Left ventricle myocardium inferior (tissue), 1 donor: ENCODE measurements around the gene PLK5. TPM values are rescaled to one million over a fixed set of nuclear protein-coding genes. Genes with fewer than 3 reads are reported as not detected.

Experiments used
- DNase-seq: peaks from one replicate; pipeline ENCODE4 v3.0.0-alpha.2; 2020
- H3K27ac ChIP-seq: fragments of 200-600 bp; replicated peaks from 2 replicates; pipeline ENCODE4 v1.8.0; 2021
- H3K27me3 ChIP-seq: fragments of 200-600 bp; 2 replicates; pipeline ENCODE4 v1.8.0; 2021; ENCODE audit warnings: low read depth
- H3K36me3 ChIP-seq: fragments of 200-600 bp; 2 replicates; pipeline ENCODE4 v1.8.0; 2021
- H3K4me1 ChIP-seq: fragments of 200-600 bp; 2 replicates; pipeline ENCODE4 v1.8.0; 2021
- H3K4me3 ChIP-seq: fragments of 200-600 bp; 2 replicates; pipeline ENCODE4 v1.8.0; 2021; ENCODE audit warnings: mild to moderate bottlenecking, moderate library complexity
- H3K9me3 ChIP-seq: fragments of 200-600 bp; replicated peaks from 2 replicates; pipeline ENCODE4 v1.8.0; 2021
- intact Hi-C: fragments of 100-400 bp; cut with micrococcal nuclease; formaldehyde crosslinking; loops from one replicate; pipeline ENCODE4 v1.11.0; 2022
- total RNA-seq: library from RNA; stranded (reverse); fragmentation: NEBNext Ultra II Directional; extraction: Animal tissue kit (Norgen Biotek cat#: 25700); gene quantifications from one replicate; pipeline ENCODE4 v1.2.1, GENCODE V29; 2021
- TF ChIP-seq, protein P1 (sequence below): fragments of 200-600 bp; IDR thresholded peaks from 2 replicates; pipeline ENCODE4 v1.8.0; 2021; ENCODE audit warnings: antibody characterized with exemption, mild to moderate bottlenecking, borderline replicate concordance
- donor health status: DM: no; HTN: yes; CAD: no; lungs with severe emphysema.

PLK5 gene
- total RNA-seq, 1 donor from 2014 or later, result not detected

DNA sequence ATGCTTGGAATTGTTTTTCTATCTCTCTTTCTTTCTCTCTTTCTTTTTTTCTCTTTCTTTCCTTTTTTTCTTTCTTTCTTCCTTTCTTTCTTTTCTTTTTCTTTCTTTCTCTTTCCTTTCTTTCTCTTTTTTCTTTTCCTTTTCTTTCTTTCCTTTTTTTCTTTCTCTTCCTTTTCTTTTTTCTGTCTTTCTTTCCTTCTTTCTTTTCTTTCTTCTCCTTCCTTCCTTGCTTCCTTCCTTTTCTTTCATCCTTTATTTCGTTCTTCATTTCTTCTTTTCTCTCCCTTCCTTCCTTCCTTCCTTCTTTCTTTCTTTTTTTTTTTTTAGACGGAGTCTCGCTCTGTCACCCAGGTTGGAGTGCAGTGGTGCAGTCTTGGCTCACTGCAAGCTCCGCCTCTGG lies 46.1 kb downstream of the PLK5 start:
- Histone ChIP-seq H3K4me1 (peaks cover 25% of the 10 kb centered on the region), H3K9me3 (no peaks in the 10 kb centered on the region), H3K36me3 (no peaks in the 10 kb centered on the region), H3K4me3 (no peak overlapping the region), H3K27me3 (no peaks in the 10 kb centered on the region), H3K27ac (no peak overlapping the region)
- intact Hi-C loops, result no loop called here
- no peak for DNase-seq
- TF ChIP-seq, protein P1, sequence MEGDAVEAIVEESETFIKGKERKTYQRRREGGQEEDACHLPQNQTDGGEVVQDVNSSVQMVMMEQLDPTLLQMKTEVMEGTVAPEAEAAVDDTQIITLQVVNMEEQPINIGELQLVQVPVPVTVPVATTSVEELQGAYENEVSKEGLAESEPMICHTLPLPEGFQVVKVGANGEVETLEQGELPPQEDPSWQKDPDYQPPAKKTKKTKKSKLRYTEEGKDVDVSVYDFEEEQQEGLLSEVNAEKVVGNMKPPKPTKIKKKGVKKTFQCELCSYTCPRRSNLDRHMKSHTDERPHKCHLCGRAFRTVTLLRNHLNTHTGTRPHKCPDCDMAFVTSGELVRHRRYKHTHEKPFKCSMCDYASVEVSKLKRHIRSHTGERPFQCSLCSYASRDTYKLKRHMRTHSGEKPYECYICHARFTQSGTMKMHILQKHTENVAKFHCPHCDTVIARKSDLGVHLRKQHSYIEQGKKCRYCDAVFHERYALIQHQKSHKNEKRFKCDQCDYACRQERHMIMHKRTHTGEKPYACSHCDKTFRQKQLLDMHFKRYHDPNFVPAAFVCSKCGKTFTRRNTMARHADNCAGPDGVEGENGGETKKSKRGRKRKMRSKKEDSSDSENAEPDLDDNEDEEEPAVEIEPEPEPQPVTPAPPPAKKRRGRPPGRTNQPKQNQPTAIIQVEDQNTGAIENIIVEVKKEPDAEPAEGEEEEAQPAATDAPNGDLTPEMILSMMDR, result no peak

DNA sequence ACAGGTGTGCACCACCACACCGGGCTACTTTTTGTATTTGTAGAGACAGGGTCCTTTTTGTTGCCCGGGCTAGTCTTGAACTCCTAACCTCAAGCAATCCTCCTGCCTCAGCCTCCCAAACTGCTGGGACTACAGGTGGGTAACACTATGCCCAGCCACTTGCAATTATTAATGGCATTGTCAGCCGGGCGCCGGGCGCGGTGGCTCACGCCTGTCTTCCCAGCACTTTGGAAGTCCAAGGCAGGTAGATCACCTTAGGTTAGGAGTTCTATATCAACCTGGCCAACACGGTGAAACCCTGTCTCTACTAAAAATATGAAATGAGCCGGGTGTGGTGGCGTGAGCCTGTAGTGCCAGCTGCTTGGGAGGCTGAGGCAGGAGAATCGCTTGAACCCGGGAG lies 47.0 kb downstream of the PLK5 start:
- H3K27ac ChIP-seq, result no peak overlapping the region
- H3K9me3 ChIP-seq, result no peaks in the 10 kb centered on the region
- H3K4me3 ChIP-seq, result no peak overlapping the region
- peaks cover 20% of the 10 kb centered on the region for H3K4me1 ChIP-seq
- H3K27me3 ChIP-seq, result no peaks in the 10 kb centered on the region
- intact Hi-C loops, result no loop called here
- no peaks in the 10 kb centered on the region for H3K36me3 ChIP-seq
- no peak for DNase-seq
- TF ChIP-seq, protein P1, result no peak

DNA sequence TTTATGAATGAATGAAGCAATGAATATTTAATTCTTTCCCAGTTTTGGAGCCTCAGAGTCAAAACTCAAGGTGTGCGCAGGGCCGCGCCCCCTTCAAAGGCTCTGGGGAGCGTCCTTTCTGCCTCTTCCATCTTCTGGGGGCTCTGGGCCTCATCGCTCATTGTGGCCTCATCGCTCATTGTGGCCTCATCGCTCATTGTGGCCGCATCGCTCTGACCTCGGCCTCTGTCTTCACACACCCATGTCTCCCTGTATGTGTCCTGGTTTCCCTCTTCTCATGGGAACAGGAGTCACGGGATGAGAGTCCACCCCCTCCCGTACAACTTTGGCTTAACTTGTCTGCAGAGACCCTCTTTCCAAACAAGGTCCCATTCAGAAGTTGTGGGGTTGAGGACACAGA lies 47.5 kb downstream of the PLK5 start:
- H3K4me3 ChIP-seq, result no peak overlapping the region
- H3K27me3 ChIP-seq, result no peaks in the 10 kb centered on the region
- no peak for DNase-seq
- intact Hi-C loops, result no loop called here
- TF ChIP-seq, protein P1, result no peak
- no peaks in the 10 kb centered on the region for H3K9me3 ChIP-seq
- no peaks in the 10 kb centered on the region for H3K36me3 ChIP-seq
- H3K4me1 ChIP-seq, result peaks cover 15% of the 10 kb centered on the region
- H3K27ac ChIP-seq, result no peak overlapping the region

DNA sequence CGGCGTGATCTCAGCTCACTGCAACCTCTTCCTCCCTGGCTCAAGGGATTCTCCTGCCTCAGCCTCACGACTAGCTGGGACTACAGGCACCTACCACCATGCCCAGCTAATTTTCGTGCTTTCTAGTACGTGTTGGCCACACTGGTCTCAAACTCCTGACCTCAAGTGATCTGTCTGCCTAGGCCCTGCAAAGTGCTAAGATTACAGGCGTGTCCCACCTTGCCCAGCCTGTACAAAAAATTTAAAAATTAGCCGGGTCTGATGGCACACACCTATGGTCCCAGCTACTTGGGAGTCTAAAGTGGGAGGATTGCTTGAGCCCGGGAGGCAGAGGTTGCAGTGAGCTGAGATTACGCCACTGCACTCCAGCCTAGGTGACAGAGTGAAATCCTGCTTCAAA lies 48.9 kb downstream of the PLK5 start:
- TF ChIP-seq, protein P1, result no peak
- no peaks in the 10 kb centered on the region for H3K27me3 ChIP-seq
- peaks cover 15% of the 10 kb centered on the region for H3K4me1 ChIP-seq
- intact Hi-C loops, result no loop called here
- DNase-seq, result no peak
- peaks cover 12% of the 10 kb centered on the region for H3K36me3 ChIP-seq
- no peak overlapping the region for H3K27ac ChIP-seq
- no peaks in the 10 kb centered on the region for H3K9me3 ChIP-seq
- no peak overlapping the region for H3K4me3 ChIP-seq

DNA sequence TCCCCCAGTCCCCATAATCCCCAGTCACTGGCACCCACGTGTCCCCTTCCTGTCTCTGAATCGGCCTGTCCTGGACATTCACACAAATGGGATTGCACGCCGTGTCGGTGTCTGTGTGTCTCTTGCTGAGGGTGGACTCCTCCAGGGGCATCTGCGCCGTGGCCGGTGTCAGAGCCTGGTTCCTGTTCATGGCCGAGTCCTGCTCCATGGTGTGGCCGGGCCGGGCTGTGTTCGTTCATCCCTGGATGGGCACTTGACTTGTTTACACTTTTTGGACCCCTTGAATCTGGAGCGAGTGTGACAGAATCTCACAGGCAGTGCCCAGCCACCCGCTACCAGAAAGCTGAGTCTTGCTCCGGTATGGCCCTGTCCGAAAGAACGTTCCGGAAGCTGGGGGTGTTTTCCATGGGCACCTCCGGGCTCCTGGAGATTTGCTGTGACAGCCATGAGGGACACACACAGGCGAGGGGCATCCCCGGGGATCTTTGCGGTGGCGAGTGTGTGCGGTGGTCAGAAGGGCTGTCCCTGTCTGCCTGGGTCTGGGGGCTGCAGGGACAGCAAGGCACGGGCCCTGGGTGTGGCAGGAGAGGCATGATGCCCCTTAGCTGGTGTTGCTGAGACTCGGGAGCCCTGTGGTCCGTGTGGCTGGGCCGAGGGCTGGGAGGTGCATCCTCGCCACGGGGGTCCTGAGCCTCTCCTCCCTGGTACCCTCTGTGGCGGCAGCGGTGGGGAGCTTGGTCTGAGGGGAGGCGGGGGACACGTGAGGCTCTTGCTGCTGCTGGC lies 50.7 kb downstream of the PLK5 start:
- Histone ChIP-seq H3K4me3 (no peak overlapping the region), H3K36me3 (peaks cover 28% of the 10 kb centered on the region), H3K9me3 (no peaks in the 10 kb centered on the region), H3K27me3 (no peaks in the 10 kb centered on the region), H3K4me1 (peaks cover 14% of the 10 kb centered on the region), H3K27ac (no peak overlapping the region)
- TF ChIP-seq, protein P1, result no peak
- DNase-seq, result no peak
- intact Hi-C loops, result no loop called here
